Trophoblast cell (in vitro differentiated cells and primary cell): ENCODE results near the gene MYO10.
"Not testable (repeated sequence)": the region's sequence is repeated elsewhere in the genome, so short reads cannot be mapped to it uniquely, and the experiment has no call there.

Experiments used
- DNase-seq, 2 donors: peaks; one replicate each; pipeline ENCODE4 v3.0.0-alpha.2; 2016
- H2AFZ ChIP-seq: 2 replicates; pipeline ENCODE4 v1.6.1; 2013; ENCODE audit warnings: low read length, moderate library complexity, mild to moderate bottlenecking; ENCODE audit not compliant: insufficient read depth, poor library complexity
- H2AK5ac ChIP-seq: 2 replicates; pipeline ENCODE4 v1.6.1; 2013; ENCODE audit warnings: mild to moderate bottlenecking, low read length
- H2BK120ac ChIP-seq: 2 replicates; pipeline ENCODE4 v1.6.1; 2013; ENCODE audit warnings: low read length, mild to moderate bottlenecking, moderate library complexity; ENCODE audit not compliant: insufficient read depth, poor library complexity
- H2BK12ac ChIP-seq: 2 replicates; pipeline ENCODE4 v1.6.1; 2013; ENCODE audit warnings: mild to moderate bottlenecking, low read length, moderate library complexity
- H2BK5ac ChIP-seq: 2 replicates; pipeline ENCODE4 v1.6.1; 2013; ENCODE audit warnings: low read length, low read depth, moderate library complexity, mild to moderate bottlenecking; ENCODE audit not compliant: poor library complexity
- H3K14ac ChIP-seq: 2 replicates; pipeline ENCODE4 v1.6.1; 2013; ENCODE audit warnings: mild to moderate bottlenecking, low read length
- H3K18ac ChIP-seq: 2 replicates; pipeline ENCODE4 v1.6.1; 2013; ENCODE audit warnings: mild to moderate bottlenecking, low read length
- H3K23ac ChIP-seq: 2 replicates; pipeline ENCODE4 v1.6.1; 2013; ENCODE audit warnings: low read length
- H3K27ac ChIP-seq: 2 replicates; pipeline ENCODE4 v1.5.1; 2013; ENCODE audit warnings: low read depth, mild to moderate bottlenecking, inconsistent platforms, low read length, moderate library complexity
- H3K27me3 ChIP-seq: 2 replicates; pipeline ENCODE4 v1.6.1; 2013; ENCODE audit warnings: inconsistent platforms, mild to moderate bottlenecking, low read length, moderate library complexity; ENCODE audit not compliant: insufficient read depth
- H3K36me3 ChIP-seq, 2 experiments: 1 replicate in 1 of 2; 2 replicates in 1 of 2; pipeline ENCODE4 v1.6.1; 2013; ENCODE audit warnings: low read length in 2 of 2, mild to moderate bottlenecking in 2 of 2, moderate library complexity in 1 of 2; ENCODE audit not compliant: insufficient read depth in 2 of 2, control insufficient read depth in 1 of 2
- H3K4ac ChIP-seq: 2 replicates; pipeline ENCODE4 v1.6.1; 2013; ENCODE audit warnings: low read depth, mild to moderate bottlenecking, low read length, moderate library complexity
- H3K4me1 ChIP-seq, 2 experiments: 1 replicate in 1 of 2; 2 replicates in 1 of 2; pipeline ENCODE4 v1.6.1; 2013; ENCODE audit warnings: low read length in 2 of 2, mild to moderate bottlenecking in 2 of 2, moderate library complexity in 1 of 2; ENCODE audit not compliant: insufficient read depth in 2 of 2, control insufficient read depth in 1 of 2
- H3K4me2 ChIP-seq: 2 replicates; pipeline ENCODE4 v1.6.1; 2013; ENCODE audit warnings: inconsistent platforms, mild to moderate bottlenecking, low read length, moderate library complexity
- H3K4me3 ChIP-seq: 2 replicates; pipeline ENCODE4 v1.5.1; 2013; ENCODE audit warnings: mild to moderate bottlenecking, low read depth, low read length, inconsistent platforms
- H3K79me1 ChIP-seq: one replicate; pipeline ENCODE4 v1.6.1; 2013; ENCODE audit warnings: low read length
- H3K79me2 ChIP-seq: 2 replicates; pipeline ENCODE4 v1.6.1; 2013; ENCODE audit warnings: low read length, mild to moderate bottlenecking; ENCODE audit not compliant: control insufficient read depth, insufficient read depth, poor library complexity
- H3K9ac ChIP-seq: 2 replicates; pipeline ENCODE4 v1.6.1; 2013; ENCODE audit warnings: mild to moderate bottlenecking, low read length
- H3K9me3 ChIP-seq: 2 replicates; pipeline ENCODE4 v1.6.1; 2013; ENCODE audit warnings: low read depth, mild to moderate bottlenecking, control low read depth, inconsistent platforms, low read length; ENCODE audit not compliant: insufficient read depth
- H4K12ac ChIP-seq: 2 replicates; pipeline ENCODE4 v1.6.1; 2013; ENCODE audit warnings: low read depth, mild to moderate bottlenecking, low read length, moderate library complexity
- H4K8ac ChIP-seq: 2 replicates; pipeline ENCODE4 v1.6.1; 2013; ENCODE audit warnings: low read depth, mild to moderate bottlenecking, low read length, moderate library complexity
- H4K91ac ChIP-seq: one replicate; pipeline ENCODE4 v1.6.1; 2013; ENCODE audit warnings: low read depth, mild to moderate bottlenecking, low read length, moderate library complexity
- WGBS: extraction: QIAGEN DNeasy Blood & Tissue Kit; methylation state at CpG from one replicate; pipeline ENCODE4 v1.1.7; 2013; ENCODE audit warnings: missing lambda C conversion rate; ENCODE audit not compliant: insufficient read length, insufficient coverage; ENCODE audit errors: extremely low coverage; 5-methylcytosine and 5-hydroxymethylcytosine counted together

MYO10 gene

GRCh38 chr5:16879650-16880049 lies 56.4 kb downstream of the MYO10 start:
- Histone ChIP-seq H3K4ac (peak overlapping the region; percentile 10), H3K4me2 (no peak overlapping the region), H3K36me3 (peaks cover 3 to 5% of the 10 kb centered on the region in 2 experiments), H3K14ac (no peak overlapping the region), H2BK12ac (no peak overlapping the region), H3K4me3 (no peak overlapping the region), H4K91ac (no peak overlapping the region), H3K27ac (no peak overlapping the region), H3K4me1 (no peaks in the 10 kb centered on the region), H3K23ac (no peak overlapping the region), H2AFZ (no peak overlapping the region), H3K79me1 (no peaks in the 10 kb centered on the region), H2BK120ac (peak overlapping the region; percentile 28), H3K79me2 (no peaks in the 10 kb centered on the region), H3K18ac (no peak overlapping the region), H3K9ac (no peak overlapping the region), H4K12ac (no peak overlapping the region), H2BK5ac (no peak overlapping the region), H4K8ac (no peak overlapping the region), H2AK5ac (no peak overlapping the region), H3K9me3 (no peaks in the 10 kb centered on the region), H3K27me3 (no peaks in the 10 kb centered on the region)
- DNase-seq: no peak
- no CpG with 5 or more reads among the region's 13 CpGs for WGBS

GRCh38 chr5:16879191-16879590 lies 56.9 kb downstream of the MYO10 start:
- Histone ChIP-seq H4K12ac (no peak overlapping the region), H3K4me1 (no peaks in the 10 kb centered on the region)
- no CpG with 5 or more reads among the region's 1 CpG for WGBS

DNA sequence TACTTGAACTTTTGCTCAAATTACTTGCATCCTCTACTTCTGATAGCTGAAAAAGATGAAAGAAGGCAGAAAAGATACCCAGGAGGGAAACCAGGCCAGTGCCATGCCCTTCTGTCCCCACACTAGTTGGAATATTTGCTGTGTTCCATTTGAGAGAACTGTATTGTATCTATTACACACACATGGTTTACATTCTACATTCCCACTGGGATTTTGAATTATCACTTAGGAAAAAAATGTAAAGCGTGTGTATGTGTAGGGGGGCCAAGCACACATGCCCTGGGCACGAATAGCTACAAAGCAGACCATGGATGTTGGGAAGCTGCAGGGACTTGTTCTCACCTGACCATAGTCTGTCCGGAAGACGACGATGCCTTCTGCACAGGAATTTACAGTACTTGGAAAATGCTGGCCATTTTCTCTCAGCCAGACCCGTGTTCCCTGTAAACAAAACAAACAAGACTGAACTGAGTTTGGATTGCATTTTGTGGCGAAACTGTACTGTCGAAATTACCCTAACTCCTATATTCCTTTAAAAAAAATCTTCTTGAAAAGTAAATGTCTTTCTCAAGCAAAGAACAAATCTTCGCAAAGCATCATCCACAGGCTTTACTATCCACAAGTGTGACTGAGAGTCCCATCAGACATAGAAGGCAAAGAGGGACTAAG lies 58.7 kb downstream of the MYO10 start:
- Histone ChIP-seq H3K4me3 (no peak overlapping the region), H3K4ac (no peak overlapping the region), H2AK5ac (no peak overlapping the region), H3K23ac (no peak overlapping the region), H3K36me3 (peaks cover 10 to 11% of the 10 kb centered on the region in 2 experiments), H2BK120ac (no peak overlapping the region), H2BK12ac (no peak overlapping the region), H3K79me2 (no peaks in the 10 kb centered on the region), H2AFZ (no peak overlapping the region), H4K8ac (no peak overlapping the region), H3K4me2 (no peak overlapping the region), H3K9ac (no peak overlapping the region), H3K79me1 (no peaks in the 10 kb centered on the region), H2BK5ac (no peak overlapping the region), H3K9me3 (peaks cover 6% of the 10 kb centered on the region), H3K14ac (no peak overlapping the region), H3K27ac (no peak overlapping the region), H3K27me3 (no peaks in the 10 kb centered on the region), H3K4me1 (no peaks in the 10 kb centered on the region), H4K91ac (no peak overlapping the region), H4K12ac (no peak overlapping the region), H3K18ac (no peak overlapping the region)
- DNase-seq: no peak
- WGBS: no CpG with 5 or more reads among the region's 9 CpGs

More at GRCh38 chr5:16879191-16879590, 56.9 kb downstream of the MYO10 start:
- Histone ChIP-seq H4K8ac (no peak overlapping the region), H3K4ac (no peak overlapping the region), H3K27me3 (no peaks in the 10 kb centered on the region), H3K36me3 (peaks cover 3 to 5% of the 10 kb centered on the region in 2 experiments), H3K4me3 (no peak overlapping the region), H2BK5ac (no peak overlapping the region), H3K14ac (no peak overlapping the region), H3K18ac (no peak overlapping the region), H2AFZ (no peak overlapping the region), H3K9ac (no peak overlapping the region), H3K79me1 (no peaks in the 10 kb centered on the region), H2BK12ac (no peak overlapping the region), H3K23ac (no peak overlapping the region), H2BK120ac (no peak overlapping the region), H3K4me2 (no peak overlapping the region), H4K91ac (no peak overlapping the region), H2AK5ac (no peak overlapping the region), H3K27ac (no peak overlapping the region), H3K79me2 (no peaks in the 10 kb centered on the region), H3K9me3 (no peaks in the 10 kb centered on the region)
- DNase-seq: no peak

DNA sequence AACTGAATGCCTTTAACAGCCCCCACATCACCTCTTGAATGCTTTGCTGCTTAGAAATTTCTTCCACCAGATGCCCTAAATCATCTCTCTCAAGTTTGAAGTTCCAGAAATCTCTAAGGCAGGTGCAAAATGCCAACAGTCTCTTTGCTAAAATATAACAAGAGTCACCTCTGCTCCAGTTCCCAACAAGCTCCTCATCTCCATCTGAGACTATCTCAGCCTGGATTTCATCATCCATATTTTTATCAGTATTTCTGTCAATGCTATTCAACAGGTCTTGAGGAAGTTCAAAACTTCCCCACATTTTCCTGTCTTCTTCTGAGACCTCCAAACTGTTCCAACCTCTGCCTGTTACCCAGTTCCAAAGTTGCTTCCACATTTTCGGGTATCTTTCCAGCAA lies 61.7 kb downstream of the MYO10 start:
- not testable (repeated sequence) for H3K4me1 ChIP-seq, H2BK5ac ChIP-seq, H3K9ac ChIP-seq, H3K4me2 ChIP-seq, H2AFZ ChIP-seq, H3K9me3 ChIP-seq, H3K14ac ChIP-seq, H4K12ac ChIP-seq, H3K4me3 ChIP-seq, H2BK12ac ChIP-seq, H3K27ac ChIP-seq, H3K23ac ChIP-seq, H3K18ac ChIP-seq, H3K27me3 ChIP-seq, H2BK120ac ChIP-seq, H3K79me2 ChIP-seq, H4K8ac ChIP-seq, H3K4ac ChIP-seq, H2AK5ac ChIP-seq, H3K79me1 ChIP-seq, H4K91ac ChIP-seq
- H3K36me3 ChIP-seq: peaks cover 10 to 11% of the 10 kb centered on the region in 2 experiments
- peak in 1 of 2 donors; percentile 41 for DNase-seq
- WGBS: no CpG with 5 or more reads among the region's 1 CpG
